ENCODE data around the gene ASH1L. TPM values are rescaled to one million over a fixed set of nuclear protein-coding genes. Genes with fewer than 3 reads are reported as not detected.

Gene ASH1L
- total and polyA plus RNA-seq, 9 of the 15 experiments (the other 6 are each of a cell fraction or from before 2014, with no cell fraction given), result 2.0 to 23.3 (median 14.6) TPM

GRCh38 chr1:155598842-155599331 is 36.3 kb upstream of the ASH1L start:
- in situ Hi-C loops (cut with MboI), result loop anchor here (5.0 to 10.0 kb wide), 3 partner anchors 344 to 504 kb away; partner anchors contain the start of genes ENTREP3, MTX1 and THBS3
- H3K4me2 ChIP-seq (ENCODE audit: insufficient read depth, low read length), result peak overlapping the region; percentile 36
- FAIRE-seq (peak; percentile 11), DNase-seq (ENCODE audit: extremely low read depth in 1 of 4, low spot score in 3 of 4) (peak in 1 of 4 experiments; percentile 41), ATAC-seq (peak; percentile 83)
- H3K9me1 ChIP-seq (ENCODE audit: control insufficient read depth, insufficient read depth, low read length), result no peaks in the 10 kb centered on the region
- peak overlapping the region; percentile 21 to 73; a peak in 2 of 4 replicates for H3K9ac ChIP-seq (ENCODE audit: insufficient read depth in 1 of 2, low read depth in 2 of 2, low read length in 2 of 2)
- no TSS peak for BruUV-seq (replicated peaks)
- peak overlapping the region; percentile 43; the same call in 1 of the 3 replicates for H3K27ac ChIP-seq (ENCODE audit: extremely low read depth, low read depth, low read length)
- intact Hi-C loops (cut with micrococcal nuclease), result loop anchor here (10.0 kb wide), 2 partner anchors 274 to 504 kb away; partner anchors contain the start of gene RUSC1
- CTCF ChIA-PET (ENCODE audit: low intra/inter-chr PET ratio), result no interaction called here
- peak overlapping the region; percentile 78 for H2AFZ ChIP-seq (ENCODE audit: low read depth, low read length)
- WGBS (ENCODE audit: insufficient coverage, low coverage, missing lambda C conversion rate), result 19% methylated on average over 12 of the region's 12 CpGs
- no peaks in the 10 kb centered on the region for H3K9me3 ChIP-seq (replicated peaks; ENCODE audit: control insufficient read depth, insufficient read depth, low read depth, low read length)
- no peaks in the 10 kb centered on the region for H3K27me3 ChIP-seq (ENCODE audit: control insufficient read depth in 2 of 2, insufficient read depth in 2 of 2, low read length in 2 of 2)
- peaks cover 4 to 6% of the 10 kb centered on the region in 2 experiments; a peak in 3 of 5 replicates for H3K4me1 ChIP-seq (replicated peaks in 1 of 2; ENCODE audit: control insufficient read depth in 2 of 2, insufficient read depth in 2 of 2, low read length in 2 of 2)
- H3K4me3 ChIP-seq, result no peak overlapping the region
- no peaks in the 10 kb centered on the region for H3K79me2 ChIP-seq (ENCODE audit: control insufficient read depth, insufficient read depth, low read length)
- H3K36me3 ChIP-seq (ENCODE audit: control insufficient read depth, insufficient read depth, low read length), result no peaks in the 10 kb centered on the region
- H4K20me1 ChIP-seq (replicated peaks; ENCODE audit: control insufficient read depth, insufficient read depth, low read length), result no peaks in the 10 kb centered on the region
- POLR2A ChIA-PET, result interaction anchor here (0.6 to 1.1 kb wide), 2 partner anchors 11 to 162 kb away, joined by 3 read pairs; partner anchors contain the start of gene MSTO1
- TF ChIP-seq CSDE1 (IDR thresholded peaks at IDR 0.05) (no peak), ZFX (CRISPR knock-in tag; IDR thresholded peaks at IDR 0.05) (no peak), HMBOX1 (IDR thresholded peaks at IDR 0.05) (peak; percentile 26; the same call in 1 of the 2 replicates), ETS2 (tag; IDR thresholded peaks at IDR 0.05; ENCODE audit: borderline replicate concordance, poor library complexity, severe bottlenecking) (no peak), GTF2A2 (tag; IDR thresholded peaks at IDR 0.05) (no peak), PKNOX1 (IDR thresholded peaks at IDR 0.05) (no peak), ZBTB1 (CRISPR knock-in tag; IDR thresholded peaks at IDR 0.05; ENCODE audit: borderline replicate concordance, low read depth) (no peak), NELFE (IDR thresholded peaks at IDR 0.05; ENCODE audit: insufficient read depth, insufficient read length) (no peak), BACH1 (tag; IDR thresholded peaks at IDR 0.05) (no peak), NR2C2 (CRISPR knock-in tag; IDR thresholded peaks at IDR 0.05) (no peak), NR2C2 (tag; IDR thresholded peaks at IDR 0.05) (no peak), MEIS2 (IDR thresholded peaks at IDR 0.05; ENCODE audit: partially characterized antibody) (peak; percentile 22), FOXJ2 (tag; IDR thresholded peaks at IDR 0.05) (no peak)
- TF ChIP-seq, protein P1, sequence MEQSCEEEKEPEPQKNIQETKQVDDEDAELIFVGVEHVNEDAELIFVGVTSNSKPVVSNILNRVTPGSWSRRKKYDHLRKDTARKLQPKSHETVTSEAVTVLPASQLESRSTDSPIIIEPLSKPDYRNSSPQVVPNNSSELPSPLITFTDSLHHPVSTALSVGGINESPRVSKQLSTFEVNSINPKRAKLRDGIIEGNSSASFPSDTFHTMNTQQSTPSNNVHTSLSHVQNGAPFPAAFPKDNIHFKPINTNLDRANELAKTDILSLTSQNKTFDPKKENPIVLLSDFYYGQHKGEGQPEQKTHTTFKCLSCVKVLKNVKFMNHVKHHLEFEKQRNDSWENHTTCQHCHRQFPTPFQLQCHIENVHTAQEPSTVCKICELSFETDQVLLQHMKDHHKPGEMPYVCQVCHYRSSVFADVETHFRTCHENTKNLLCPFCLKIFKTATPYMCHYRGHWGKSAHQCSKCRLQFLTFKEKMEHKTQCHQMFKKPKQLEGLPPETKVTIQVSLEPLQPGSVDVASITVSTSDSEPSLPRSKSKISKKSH (CRISPR knock-in tag; IDR thresholded peaks at IDR 0.05), result no peak
- TF ChIP-seq, protein P2, sequence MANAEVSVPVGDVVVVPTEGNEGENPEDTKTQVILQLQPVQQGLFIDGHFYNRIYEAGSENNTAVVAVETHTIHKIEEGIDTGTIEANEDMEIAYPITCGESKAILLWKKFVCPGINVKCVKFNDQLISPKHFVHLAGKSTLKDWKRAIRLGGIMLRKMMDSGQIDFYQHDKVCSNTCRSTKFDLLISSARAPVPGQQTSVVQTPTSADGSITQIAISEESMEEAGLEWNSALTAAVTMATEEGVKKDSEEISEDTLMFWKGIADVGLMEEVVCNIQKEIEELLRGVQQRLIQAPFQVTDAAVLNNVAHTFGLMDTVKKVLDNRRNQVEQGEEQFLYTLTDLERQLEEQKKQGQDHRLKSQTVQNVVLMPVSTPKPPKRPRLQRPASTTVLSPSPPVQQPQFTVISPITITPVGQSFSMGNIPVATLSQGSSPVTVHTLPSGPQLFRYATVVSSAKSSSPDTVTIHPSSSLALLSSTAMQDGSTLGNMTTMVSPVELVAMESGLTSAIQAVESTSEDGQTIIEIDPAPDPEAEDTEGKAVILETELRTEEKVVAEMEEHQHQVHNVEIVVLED (CRISPR knock-in tag; IDR thresholded peaks at IDR 0.05), result no peak
